GM10248 (cell line): Measurements from ENCODE around the gene CBX4.

ENCODE experiments used
- CTCF ChIA-PET: fragments of 300-600 bp; sonication (Branson Sonifier 250); formaldehyde crosslinking; extraction: SDS; loops from one replicate; lab custom pipeline; 2021; ENCODE audit warnings: antibody characterized with exemption; lab: Yijun Ruan, JAX
- POLR2A ChIA-PET: fragments of 350-650 bp; sonication (Branson Sonifier 250); formaldehyde crosslinking; extraction: SDS; loops from one replicate; lab custom pipeline; 2020; ENCODE audit warnings: antibody characterized with exemption; lab: Yijun Ruan, JAX
- DNase-seq: peaks from one replicate; pipeline ENCODE4 v3.0.0; 2012; ENCODE audit errors: extremely low spot score
- CTCF ChIP-seq: IDR thresholded peaks from 2 replicates; pipeline ENCODE4 v1.5.1; 2012; ENCODE audit warnings: mild to moderate bottlenecking, low read depth; ENCODE audit errors: extremely low read depth, missing control alignments, control extremely low read depth

Gene CBX4

DNA sequence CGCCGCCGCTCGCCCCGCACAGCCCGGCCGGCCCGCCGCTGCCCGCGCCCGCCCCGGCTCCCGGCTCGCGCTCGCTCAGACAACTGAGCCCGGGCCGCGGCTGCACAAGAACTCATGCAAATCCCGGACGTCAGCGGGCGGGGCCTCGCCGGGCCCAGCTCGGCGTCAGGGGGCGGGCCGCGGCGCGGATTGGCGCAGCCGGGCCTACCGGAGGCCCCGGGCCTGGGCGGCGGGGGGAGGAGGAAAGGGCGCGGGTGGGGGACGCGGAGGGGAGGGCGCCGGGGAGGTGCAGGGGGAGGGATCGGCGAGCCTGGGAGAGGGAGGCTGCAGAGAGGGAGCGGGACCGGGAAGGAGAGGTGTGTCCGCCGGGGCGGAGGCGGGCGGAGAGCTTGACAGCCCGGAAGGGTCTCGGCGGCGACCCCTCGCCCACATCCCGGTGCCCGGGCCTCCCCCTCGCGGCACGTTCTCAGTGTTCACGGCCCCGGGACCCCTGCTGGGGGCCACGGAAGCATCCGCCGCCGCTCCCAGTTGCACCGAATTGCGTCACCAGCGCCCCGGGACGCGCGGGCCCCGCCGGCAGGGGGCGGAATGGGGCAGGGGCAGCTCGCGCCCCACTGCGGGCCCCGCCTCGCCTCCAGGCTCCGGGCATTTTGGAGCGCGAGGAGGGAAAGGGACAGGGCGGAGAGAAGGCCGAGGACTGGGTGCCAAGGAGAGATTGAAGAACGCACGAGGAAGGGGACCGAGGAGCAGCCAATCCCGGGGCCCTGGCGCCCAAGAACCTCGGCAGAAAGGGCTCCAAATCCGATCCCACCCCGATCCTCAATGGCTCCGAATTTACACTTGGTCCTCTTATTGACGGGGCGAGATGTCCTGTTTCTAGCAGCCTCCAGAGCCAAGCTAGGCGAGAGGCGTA lies at the start of gene CBX4:
Gene CBX4, minus strand, starts transcription at position 85 of the 913 bp plus-strand sequence. CDS start 189 bp downstream, outside the sequence.
- DNase-seq, result peak; percentile 96
- peak; percentile 66 for TF ChIP-seq CTCF
- CTCF ChIA-PET, result interaction anchor here (0.8 to 4.9 kb wide), 28 partner anchors 9 to 448 kb away, joined by 3 to 28 read pairs (median 4); partner anchors contain the start of genes CBX2 and CBX8
- POLR2A ChIA-PET, result interaction anchor here (0.6 to 2.0 kb wide), 7 partner anchors 10 to 135 kb away, joined by 3 to 10 read pairs (median 6); partner anchors contain the start of gene CBX8

DNA sequence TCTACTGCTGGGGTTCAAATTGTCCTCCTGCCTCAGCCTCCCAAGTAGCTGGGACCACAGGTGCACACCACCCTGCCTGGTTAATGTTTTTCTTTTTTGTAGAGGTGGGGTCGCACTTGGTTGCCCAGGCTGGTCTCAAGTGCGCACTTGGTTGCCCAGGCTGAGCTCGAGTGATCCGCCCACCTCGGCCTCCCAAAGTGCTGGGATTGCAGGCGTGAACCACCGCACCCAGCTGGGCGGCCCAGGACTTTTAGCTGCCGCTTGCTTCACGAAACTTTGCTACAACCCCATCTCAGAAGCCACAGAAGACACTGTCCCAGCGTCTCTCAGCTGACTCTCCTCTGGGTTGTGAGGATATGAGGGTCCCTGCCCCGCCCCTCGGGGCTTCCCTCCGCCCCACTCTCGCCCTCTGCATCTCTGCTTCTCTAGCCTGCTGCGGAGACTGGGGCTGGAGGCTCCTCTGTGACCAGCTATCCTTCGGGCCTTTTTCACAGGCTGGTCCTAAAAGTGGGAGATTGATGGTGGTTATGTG lies 48.8 kb upstream of the CBX4 start:
- DNase-seq, result no peak
- CTCF ChIA-PET, result interaction anchor here (0.8 to 3.2 kb wide), 3 partner anchors 15 to 142 kb away, joined by 3 to 7 read pairs (median 3); no protein-coding TSS in a partner anchor
- POLR2A ChIA-PET, result no interaction called here
- no peak for TF ChIP-seq CTCF

DNA sequence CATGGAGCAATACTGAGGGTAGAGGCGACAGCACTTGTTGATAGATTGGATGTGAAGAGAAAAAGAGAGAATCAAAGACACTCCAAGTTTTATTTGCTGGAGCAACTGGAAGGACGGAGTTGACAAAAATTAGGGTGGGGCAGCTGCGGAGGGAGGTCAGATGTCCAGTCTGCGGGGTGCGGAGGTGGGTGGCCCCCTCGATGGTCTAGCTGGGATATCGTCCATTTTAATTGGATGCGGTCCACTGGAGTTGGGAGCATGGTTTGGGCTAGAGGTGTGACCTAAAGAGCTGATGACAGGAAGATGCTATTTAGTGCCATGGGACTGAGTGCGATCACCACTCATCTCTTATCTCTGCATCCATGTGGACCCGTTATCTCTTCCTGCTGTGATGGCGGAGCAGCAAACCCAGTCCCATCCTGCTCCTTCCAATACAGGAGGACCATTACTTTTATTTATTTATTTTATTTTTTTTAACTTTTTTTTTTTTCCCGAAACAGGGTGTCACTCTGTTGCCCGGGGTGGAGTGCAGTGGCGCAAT lies 48.3 kb upstream of the CBX4 start:
- DNase-seq, result no peak
- TF ChIP-seq CTCF, result no peak
- POLR2A ChIA-PET, result no interaction called here
- CTCF ChIA-PET, result interaction anchor here (0.8 to 3.2 kb wide), 2 partner anchors 14 to 142 kb away, joined by 3 to 7 read pairs; no protein-coding TSS in a partner anchor

- ChIA-PET CTCF (no interaction called here), POLR2A (no interaction called here)
- TF ChIP-seq CTCF, result no peak
- DNase-seq, result no peak
Measured at GRCh38 chr17:79883202-79883601, 44.0 kb upstream of the CBX4 start.

GRCh38 chr17:79878329-79878947 lies 39.2 kb upstream of the CBX4 start:
- no peak for DNase-seq
- no peak for TF ChIP-seq CTCF
- ChIA-PET POLR2A (no interaction called here), CTCF (interaction anchor here (1.3 kb wide), 1 partner anchor 93 kb away, joined by 3 read pairs; no protein-coding TSS in a partner anchor)

DNA sequence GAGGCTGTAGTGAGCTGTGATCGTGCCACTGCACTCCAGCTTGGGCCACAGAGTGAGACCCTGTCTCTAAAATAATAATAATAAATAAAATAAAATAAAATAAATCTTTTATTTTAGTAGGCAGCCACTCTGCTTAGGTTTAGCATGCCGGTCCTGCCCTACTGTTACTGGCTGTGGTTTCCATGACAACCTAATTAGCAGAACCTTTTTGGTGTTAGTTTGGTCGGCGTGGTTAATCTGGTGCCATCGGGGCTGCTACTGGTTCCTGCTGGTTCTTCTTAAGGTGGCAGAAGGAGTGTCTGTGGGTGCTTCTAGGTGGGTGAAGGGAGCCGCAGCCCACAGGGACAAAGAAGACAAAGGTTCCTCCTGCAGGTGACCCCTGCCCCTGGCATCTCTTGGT lies 37.8 kb upstream of the CBX4 start:
- ChIA-PET POLR2A (no interaction called here), CTCF (no interaction called here)
- no peak for TF ChIP-seq CTCF
- no peak for DNase-seq
